Activated T-cell treated with anti-CD3 and anti-CD28 coated beads for 1 hour (primary cell): Measurements from ENCODE around the gene PLEKHB2.
"Not testable (repeated sequence)": the region's sequence is repeated elsewhere in the genome, so short reads cannot be mapped to it uniquely, and the experiment has no call there.

Experiments
- DNase-seq: peaks from one replicate; pipeline ENCODE4 v3.0.0-alpha.2; 2020; ENCODE audit warnings: low read depth

The PLEKHB2 gene

DNA sequence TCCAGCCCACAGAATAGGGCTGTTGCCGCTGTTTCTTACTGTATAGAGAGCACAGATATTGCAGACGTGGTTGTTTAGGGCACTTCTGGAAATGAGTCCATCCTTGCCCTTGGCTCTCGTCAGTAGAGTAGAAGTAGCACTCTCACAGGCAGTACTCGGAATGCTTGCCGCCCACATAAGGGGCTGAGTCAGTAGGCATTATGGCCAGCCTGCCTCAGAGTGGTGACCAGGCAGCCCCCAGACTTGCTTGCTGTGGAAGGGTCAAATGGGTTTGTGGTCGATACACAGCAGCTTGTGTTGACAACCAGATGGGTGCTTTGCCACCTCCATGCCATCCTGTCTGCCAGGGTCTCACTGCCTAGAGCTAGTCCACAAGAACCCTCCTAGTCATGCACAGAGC is 38.7 kb downstream of the PLEKHB2 start:
- DNase-seq = no peak

DNA sequence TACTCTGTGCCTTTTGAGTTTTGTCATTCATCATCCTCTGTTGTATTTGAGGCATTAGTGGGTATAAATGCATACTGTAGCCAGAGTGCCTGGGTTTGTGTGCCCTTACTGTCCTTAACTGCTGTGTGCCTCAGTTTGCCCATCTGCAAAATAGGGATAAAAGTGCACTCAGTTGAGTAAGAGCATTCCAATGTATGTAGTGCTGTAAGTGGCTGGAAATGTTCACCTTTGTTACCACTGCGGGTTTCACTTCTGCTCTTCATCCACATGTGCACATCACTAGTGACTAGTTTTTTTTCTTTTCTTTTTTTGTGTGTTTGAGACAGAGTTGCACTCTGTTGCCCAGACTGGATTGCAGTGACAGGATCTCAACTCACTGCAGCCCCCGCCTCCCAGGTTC is 39.9 kb downstream of the PLEKHB2 start:
- DNase-seq = no peak

DNA sequence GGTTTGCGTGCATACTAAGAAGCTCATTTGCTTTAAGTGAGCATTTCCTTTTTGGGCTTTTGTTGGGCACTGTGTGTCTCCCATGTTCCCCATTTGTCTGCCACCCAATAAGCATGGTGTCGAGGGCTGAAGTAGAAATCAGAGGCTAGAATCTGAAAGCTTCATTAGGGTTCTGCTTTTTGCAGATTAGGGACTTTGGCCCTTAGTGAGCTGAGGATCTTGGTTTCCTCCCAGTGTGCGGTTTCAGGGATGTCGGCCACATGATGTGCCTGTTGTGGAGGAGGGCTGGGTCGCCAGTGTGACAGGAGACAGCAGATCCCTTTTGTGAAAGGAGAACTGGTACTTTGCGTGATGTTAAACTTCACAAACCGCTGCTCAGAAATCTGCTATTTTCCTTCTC is 41.1 kb downstream of the PLEKHB2 start:
- no peak for DNase-seq

DNA sequence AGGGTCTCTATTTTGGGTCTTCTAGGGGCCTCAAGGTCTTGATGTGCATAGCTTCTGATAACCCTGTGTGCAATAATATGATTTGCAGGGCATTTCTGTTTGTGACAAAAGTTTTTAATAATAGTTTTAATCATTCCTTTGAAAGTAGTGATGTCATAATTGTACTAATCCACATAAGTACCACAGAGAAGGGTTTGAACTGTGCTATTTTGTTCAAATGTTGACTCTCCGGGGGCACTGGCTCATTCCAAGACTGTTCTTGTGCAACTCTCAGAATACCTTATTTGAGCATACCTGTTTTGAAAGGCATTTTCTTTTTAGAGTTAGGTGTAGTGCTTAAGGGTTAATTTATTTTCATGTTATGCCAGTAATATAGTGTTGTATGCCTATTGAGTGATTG is 41.6 kb downstream of the PLEKHB2 start:
- DNase-seq = no peak

DNA sequence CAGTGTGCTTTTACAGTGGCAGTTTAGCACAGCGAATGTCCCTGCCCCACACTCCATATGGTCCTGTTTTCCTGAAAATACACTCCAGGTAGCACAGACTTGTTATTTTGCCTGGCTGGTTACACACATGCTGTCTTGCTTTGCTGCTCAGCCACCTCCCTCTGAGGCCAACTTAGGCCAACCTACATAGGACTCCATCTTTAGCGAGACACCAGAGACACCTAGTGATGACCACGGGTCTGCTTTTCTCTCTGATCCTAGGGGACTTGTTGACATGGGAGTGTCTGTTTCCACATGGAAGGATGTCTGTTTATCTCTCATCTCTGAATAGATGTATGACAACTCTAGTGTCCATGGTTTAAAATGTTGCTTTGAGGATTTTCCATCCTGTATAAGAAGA is 43.3 kb downstream of the PLEKHB2 start:
- no peak for DNase-seq

DNA sequence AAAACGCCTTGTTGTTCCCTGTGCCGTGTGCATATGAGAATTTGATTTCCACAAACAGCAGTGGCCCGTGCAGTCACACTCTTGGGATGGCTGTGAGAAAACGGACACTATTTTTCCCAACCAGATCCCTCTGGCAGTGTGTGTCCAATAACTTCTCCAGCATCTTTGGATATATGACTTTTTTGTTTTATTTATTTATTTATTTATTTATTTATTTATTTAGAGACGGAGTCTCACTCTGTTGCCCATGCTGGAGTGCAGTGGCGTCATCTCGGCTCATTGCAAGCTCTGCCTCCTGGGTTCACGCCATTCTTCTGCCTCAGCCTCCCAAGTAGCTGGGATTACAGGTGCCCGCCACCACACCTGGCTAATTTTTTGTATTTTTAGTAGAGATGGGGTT is 45.0 kb downstream of the PLEKHB2 start:
- DNase-seq = not testable (repeated sequence)

DNA sequence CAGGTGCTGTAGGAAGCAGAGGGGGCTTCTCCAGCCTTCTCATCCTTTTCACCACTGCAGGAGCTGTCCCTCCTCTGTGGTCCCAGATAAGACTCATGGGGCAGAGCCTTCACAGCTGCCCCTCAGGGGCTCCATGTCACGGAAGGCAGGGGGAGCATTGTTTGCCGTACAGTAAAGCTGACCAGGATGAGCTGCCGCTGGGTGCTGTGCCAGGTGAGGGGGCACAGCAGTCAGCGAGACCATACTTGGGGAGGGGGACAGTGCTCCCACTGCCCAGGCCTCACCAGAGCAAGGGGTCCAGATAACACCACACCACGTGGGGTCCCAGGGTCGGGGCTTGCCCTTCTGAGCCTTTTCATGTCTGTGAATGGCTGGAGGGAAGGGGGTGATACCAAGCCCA is 46.3 kb downstream of the PLEKHB2 start:
- no peak for DNase-seq

DNA sequence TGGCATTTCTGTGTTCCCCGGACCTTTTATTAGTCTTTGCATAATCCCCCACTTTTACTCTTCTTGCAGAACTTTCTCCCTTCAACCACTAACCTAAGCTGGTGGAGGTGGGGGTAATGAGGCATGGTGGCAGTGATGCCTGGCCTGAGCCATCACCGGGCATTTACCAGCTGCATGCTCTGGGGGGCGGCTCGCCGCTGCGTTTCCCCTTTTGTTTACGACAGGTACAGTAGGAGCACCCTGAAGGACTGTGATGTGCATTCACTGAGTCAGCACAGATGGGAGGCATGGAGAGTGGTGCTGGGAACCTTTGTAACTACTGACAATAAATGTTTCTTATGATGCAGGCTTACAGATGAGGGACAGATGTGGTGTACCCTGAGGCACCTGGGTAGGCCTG is 46.9 kb downstream of the PLEKHB2 start:
- no peak for DNase-seq

DNA sequence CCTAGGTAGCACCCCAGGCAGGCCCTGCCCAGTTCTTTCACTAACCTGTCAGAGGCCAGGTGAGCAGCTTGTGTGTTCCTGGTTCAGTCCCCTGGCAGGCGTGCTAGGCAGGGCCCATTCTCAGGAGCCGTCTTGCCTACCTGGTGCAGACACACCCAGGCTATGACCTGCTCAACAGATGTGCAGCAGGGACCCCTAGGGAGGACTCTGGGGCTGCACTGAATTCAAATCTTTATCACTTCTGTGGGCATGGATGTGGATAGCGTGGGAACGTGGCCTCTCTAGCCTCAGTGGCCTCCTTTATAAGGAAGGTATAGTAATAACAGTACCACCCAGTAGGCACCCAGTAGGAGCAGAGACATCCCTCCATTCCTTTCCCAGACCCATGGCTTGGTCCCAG is 48.4 kb downstream of the PLEKHB2 start:
- no peak for DNase-seq

DNA sequence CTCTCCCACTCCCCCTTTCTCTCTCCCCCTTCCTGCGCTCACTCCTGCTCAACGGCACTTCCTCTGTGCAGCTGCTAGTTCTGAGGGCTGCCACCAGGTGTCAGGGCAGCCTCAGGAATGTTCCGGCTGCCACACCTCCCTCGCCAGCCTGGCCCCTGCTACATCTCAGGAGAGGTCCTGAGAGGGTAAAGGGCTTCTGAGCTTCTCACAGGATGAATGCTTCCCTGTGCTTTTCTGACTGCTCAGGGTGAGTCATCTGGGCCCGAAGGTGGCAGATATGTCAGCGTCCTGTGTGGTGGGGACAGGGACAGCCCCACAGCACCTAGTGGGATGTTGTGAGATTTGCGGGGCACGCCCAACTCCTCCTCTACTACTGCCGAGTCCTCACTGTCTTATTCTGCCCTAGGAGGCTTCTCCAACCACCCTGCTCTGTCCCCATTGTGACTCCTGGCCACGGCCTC is 49.0 kb downstream of the PLEKHB2 start:
- peak; percentile 45 for DNase-seq

DNA sequence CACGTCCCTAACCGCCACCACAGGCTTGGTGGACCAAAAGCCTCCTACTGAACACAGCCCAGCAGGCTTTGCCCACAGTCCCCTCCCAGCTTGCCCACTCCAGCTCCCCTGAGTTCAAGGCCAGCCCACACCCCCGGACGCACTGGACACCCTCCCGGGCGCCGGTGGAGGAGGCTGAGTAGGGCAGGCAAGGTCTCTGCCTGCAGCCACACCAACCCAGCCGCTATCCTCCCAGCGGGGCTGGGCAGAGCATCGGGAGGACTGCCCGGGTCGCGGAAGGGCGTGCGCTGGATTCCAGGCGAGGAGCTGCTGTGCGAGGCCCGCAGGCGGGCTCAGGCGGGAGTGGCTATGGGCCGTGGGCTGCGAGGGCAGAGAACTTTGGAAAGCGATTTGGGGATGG is 49.5 kb downstream of the PLEKHB2 start:
- DNase-seq = no peak

DNA sequence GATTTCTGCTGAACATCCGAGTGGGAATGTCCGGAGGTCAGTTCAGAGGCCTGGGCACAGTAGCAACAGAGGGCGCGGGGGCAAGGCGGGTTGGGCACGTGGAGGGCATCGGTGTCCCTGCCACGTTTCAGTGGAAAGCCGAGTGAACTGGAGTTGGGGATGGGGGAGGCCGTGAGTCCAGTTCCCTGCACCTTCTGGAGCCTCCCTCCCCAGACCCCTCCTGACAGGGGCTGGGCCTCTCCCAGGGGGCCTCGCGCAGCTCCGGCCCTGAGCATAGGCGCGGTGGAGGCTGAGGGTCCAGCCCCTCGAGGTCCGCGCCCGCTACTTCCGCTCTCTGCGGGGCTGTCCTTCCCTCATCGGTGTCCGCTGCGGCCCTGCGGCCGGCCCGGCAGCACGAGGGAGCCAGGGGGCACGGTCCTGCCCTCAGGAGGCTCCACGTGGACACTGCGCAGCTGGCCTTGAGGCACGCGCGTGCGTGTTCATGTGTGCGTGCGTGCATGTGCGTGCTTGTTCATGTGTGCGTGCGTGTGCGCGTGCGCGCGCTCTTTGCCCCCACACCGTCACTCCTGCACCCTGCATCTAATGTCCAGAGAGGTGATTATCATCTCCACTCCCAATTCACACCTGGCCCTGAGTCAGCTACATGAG is 50.2 kb downstream of the PLEKHB2 start:
- no peak for DNase-seq

DNA sequence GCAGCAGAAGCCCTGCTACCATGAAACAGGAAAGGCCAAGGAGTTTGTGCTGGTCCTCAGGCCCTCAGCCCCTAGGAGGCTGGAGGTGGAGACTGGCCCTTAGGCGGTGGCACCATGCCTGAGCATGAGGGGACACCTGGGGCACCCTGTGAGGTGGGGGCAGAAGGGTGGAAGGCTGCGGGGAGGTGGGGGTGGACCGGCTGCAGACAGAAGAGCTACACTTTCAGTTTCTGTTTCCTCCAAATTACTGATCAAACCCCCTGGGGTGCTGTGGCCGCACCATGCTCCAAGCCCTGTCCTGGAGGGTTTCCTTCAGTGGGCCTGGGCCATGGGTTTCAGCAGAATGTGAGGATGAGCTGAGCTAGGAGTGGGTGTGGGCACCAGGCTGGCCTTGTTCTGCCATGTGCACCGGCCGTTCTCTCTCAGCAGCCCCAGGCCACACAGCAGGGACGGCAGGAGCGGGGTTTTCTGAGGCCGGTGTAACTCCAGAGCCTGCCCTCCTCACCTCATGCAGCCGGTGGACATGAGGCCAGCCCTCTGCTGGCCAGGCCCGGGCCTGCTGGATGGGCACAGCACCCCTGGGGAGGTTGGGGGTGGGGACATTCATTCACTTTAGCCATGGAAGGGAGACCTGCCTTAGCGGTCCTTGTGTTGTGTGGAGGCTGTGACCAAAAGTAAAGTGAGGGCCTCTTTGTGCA is 51.5 kb downstream of the PLEKHB2 start:
- DNase-seq = no peak

DNA sequence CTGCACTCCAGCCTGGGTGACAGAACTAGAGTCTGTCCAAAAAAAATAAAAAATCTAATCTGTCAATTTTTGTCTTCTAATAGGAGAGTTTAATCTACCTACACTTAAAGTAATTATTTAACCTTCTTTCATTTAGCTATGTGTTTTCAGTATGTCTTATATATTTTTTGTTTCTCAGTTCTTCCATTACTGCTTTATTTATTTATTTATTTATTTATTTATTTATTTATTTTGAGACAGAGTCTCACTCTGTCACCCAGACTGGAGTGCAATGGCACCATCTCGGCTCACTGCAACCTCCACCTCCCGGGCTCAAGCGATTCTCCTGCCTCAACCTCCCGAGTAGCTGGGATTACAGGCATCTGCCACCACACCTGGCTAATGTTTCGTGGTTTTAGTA is 60.4 kb downstream of the PLEKHB2 start:
- not testable (repeated sequence) for DNase-seq

DNA sequence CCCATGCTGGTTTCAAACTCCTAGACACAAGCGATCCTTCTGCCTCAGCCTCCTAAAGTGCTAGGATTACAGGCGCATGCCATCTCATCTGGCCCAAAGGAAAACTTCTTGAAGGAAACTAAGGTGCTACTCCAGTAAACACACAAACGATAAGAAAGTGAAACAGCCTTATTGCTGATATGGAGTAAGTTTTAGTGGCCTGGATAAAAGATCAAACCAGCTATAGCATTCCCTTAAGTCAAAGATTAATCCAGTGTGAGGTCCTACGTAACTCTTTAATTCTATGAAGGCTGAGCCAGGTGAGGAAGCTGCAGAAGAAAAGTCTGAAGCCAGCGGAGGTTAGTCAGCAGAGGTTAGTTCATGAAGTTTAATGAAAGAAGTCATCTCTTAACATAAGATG is 63.4 kb downstream of the PLEKHB2 start:
- no peak for DNase-seq

DNA sequence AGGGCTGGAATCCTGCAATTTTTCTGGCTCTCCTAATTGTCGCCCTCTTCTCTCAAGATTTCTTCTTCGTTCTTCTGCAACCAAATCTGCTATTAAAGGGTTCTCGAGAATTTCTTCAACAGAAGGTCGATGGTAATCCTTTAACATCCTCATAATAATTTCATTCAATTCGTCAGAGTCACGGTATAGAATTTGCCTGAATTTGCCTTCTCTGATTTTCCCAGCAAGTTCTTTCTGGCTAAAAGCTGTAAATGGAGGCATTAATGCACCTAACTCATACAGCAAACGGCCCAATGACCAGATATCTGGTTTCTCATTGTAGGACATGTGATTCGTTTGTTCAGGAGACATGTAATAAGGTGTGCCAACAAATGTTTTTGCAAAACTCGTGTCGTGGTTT is 72.9 kb downstream of the PLEKHB2 start:
- DNase-seq = not testable (repeated sequence)

DNA sequence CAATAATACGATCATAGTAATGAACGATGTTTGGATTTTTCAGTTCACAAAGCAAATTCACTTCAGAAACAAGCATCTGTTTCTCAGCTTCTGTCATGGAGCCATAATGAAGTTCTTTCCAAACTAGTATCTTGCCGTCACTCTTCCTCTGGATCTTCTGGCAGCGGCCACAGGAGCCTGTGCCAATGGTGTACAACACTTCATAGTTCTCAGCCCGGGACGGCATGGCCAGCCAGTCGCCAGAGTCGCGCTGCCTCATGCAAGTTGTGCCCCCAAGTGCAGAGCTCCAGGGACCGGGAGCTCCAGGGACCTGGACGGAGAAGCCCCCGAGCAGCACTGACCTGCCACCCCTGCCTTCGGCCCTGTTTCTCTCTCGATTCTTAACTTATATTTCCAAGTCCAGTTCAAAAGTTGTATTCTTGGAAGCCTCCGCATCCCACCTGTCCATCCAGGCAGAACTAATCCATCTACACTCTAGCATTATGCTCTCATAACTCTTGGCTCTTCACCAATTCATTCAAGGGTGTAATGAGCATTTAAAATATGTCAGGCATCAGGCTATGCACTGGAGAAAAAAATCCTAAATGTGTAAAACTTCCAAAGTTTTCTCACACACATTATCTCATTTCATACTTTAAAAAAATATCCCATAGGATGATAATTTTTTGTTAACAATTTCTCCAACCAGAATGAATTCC is 73.7 kb downstream of the PLEKHB2 start:
- DNase-seq = not testable (repeated sequence)

DNA sequence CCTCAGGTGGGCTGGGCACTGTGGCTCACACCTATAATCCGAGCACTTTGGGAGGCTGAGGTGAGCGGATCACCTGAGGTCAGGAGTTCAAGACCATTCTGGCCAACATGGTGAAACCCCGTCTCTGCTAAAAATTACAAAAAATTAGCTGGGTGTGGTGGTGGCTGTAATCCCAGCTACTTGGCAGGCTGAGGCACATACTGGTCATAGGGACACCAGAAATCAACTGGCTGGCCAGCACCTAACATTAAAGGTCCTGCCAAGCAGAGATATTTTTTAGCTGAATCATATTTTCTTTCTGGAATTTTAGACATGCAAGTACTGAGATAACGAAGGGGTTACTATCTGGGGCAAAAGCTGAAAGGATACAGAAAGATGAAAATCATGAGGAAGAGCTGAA is 76.3 kb downstream of the PLEKHB2 start:
- DNase-seq = not testable (repeated sequence)

DNA sequence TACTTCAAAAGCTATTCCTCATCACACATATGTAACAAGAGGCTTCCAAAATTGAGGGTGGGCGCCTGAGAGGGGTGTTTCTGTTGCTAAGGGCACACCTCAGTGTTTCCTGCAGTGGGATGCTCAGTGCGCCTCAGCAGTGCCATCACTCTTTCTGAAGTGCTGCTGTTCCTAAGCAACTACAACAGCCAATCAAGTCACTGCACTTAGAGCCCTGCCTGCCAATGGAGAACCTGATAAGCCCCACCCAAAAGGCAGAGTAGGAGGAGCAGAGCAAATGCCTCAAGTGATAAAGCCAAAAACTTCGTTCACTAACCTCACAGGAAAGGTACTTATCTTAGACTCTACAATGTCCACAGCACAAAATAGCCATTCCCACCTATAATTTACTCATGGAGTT is 88.3 kb downstream of the PLEKHB2 start:
- DNase-seq = not testable (repeated sequence)

DNA sequence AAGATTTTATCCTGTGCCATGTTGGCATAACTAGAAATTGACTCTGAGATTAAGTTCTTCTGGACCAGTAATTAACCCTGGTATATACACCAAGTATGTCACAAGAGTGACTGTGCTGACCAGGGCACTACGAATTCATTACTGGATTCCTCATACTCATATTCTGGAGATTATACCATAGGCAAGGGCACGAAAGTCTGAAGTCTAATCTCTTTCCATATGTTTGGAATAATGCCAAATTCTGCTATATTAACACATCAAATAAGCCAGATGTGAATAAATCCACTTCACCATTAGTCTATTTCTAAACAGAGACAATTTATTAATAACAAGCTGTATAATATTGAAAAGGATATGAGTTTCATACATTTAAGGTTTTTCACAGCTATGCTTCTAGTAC is 91.0 kb downstream of the PLEKHB2 start:
- DNase-seq = not testable (repeated sequence)
